VCaP (cell line): ENCODE measurements around the gene ABCA4.
"Not testable (repeated sequence)": the region's sequence is repeated elsewhere in the genome, so short reads cannot be mapped to it uniquely, and the experiment has no call there.

Experiments used
- H3K27ac ChIP-seq: fragments of 450-650 bp; 2 replicates; pipeline ENCODE4 v1.5.1; 2017
- CTCF ChIP-seq: fragments of 450-650 bp; conservative IDR thresholded peaks from 2 replicates; pipeline ENCODE4 v1.5.1; 2017; ENCODE audit warnings: mild to moderate bottlenecking, moderate library complexity

Gene ABCA4

GRCh38 chr1:94153133-94153532 is 32.2 kb upstream of the ABCA4 start:
- no peak for TF ChIP-seq CTCF
- H3K27ac ChIP-seq: no peak overlapping the region

GRCh38 chr1:94149166-94149565 is 28.2 kb upstream of the ABCA4 start:
- H3K27ac ChIP-seq: not testable (repeated sequence)

DNA sequence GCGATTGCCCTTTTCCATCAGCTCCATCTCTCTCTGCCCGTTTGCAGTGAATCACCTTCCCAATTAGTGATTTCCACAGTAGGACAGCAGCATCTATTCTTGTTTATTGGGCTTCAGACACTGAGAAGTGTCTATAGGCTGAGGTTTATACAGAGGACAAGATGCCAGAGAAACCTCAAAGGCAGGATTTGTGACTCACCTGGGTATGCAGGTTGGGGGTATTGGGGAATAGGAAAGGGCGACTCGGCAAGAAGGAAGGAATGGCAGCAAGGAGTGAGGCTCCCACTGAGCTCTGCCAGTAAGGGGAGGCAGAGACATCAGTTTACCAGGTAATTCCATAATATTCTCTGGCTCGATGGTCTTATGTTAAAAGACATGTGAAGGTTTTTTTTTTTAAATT is 25.3 kb upstream of the ABCA4 start:
- H3K27ac ChIP-seq: no peak overlapping the region
- no peak for TF ChIP-seq CTCF

DNA sequence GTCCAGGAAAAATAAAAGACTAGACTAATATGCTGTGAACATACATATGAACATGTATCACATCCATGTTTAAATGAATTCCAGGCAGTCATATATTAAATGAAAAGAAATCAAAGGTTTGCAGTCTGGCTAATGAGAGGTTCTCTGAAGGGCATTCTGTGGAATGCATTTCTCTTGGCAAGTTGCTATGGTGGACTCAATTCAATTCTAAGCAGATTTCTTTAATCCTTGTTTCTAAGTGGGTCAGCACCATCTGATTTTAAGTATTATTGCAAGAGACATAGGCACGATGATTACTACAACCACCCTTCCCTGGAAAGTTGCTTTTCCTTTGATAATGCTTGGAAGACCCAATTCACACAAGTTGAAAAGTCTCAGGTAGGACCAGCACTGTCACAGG is 23.9 kb upstream of the ABCA4 start:
- no peak overlapping the region for H3K27ac ChIP-seq
- no peak for TF ChIP-seq CTCF

- TF ChIP-seq CTCF: no peak
- no peak overlapping the region for H3K27ac ChIP-seq
Measured at GRCh38 chr1:94143809-94144176, 22.8 kb upstream of the ABCA4 start.

- H3K27ac ChIP-seq: no peak overlapping the region
- no peak for TF ChIP-seq CTCF
Measured at GRCh38 chr1:94143173-94143808, 22.3 kb upstream of the ABCA4 start.

DNA sequence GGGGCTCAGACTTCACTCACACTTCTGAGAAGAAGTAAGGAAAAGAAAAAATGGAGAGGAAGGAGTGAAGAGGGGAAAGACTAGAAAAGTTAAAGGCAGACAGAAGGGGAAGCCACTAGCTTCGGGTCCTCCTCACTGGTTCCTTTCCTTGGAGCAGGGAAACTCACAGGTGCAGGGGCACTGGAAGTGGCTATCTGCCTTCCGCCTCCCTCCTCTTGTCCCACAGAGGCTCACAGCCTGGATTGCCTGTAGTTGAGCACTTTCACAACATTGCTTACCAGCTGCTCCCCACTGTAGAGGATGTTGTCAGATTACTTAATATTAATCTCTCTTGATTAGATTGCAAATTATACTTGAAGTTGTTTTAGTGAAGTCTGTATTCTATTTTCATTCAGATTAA is 21.6 kb upstream of the ABCA4 start:
- no peak overlapping the region for H3K27ac ChIP-seq
- no peak for TF ChIP-seq CTCF

DNA sequence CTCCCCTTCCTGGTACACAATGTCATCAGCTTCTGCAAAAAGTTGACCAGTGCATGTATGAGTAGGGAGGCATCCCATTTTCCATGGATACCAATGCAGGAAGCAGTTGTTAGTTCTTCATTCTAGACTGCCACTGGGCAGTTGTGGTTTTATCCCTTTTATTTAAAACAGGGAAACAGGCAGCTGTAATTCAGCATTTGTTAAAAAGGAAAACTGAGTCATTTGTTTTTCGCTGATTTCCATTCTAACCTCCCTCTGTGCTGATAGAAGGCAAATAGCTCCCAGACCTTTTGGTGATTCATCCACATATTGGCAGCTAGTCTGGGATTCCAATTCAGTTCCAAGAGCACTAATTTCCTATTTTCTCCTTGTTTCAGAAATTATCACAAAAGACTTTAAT is 21.1 kb upstream of the ABCA4 start:
- H3K27ac ChIP-seq: no peak overlapping the region

More for the DNA sequence above, 21.1 kb upstream of the ABCA4 start:
- TF ChIP-seq CTCF: no peak
